ENCODE data around the gene MYO15B.

DNA sequence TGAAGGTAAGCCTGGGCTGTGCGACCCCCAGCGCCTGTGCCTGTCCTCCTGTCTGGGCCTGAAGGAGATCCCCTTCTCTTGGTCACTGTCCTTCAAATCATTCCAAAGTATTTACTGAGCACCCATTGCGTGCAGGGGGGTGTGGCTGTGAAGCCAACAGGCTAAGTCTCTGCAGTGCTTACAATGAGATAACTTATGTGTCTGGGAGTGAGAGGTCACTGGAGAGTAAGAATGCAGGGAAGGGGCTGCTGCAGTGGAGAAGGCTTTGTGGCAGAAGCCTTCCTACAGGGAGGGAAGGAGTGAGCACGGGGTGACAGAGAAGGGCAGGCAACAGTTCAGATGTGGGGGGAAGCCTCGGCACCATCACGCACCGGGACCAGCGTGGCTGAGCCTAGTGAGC, 34.5 kb downstream of the MYO15B start:
- TF ChIP-seq, protein P1, sequence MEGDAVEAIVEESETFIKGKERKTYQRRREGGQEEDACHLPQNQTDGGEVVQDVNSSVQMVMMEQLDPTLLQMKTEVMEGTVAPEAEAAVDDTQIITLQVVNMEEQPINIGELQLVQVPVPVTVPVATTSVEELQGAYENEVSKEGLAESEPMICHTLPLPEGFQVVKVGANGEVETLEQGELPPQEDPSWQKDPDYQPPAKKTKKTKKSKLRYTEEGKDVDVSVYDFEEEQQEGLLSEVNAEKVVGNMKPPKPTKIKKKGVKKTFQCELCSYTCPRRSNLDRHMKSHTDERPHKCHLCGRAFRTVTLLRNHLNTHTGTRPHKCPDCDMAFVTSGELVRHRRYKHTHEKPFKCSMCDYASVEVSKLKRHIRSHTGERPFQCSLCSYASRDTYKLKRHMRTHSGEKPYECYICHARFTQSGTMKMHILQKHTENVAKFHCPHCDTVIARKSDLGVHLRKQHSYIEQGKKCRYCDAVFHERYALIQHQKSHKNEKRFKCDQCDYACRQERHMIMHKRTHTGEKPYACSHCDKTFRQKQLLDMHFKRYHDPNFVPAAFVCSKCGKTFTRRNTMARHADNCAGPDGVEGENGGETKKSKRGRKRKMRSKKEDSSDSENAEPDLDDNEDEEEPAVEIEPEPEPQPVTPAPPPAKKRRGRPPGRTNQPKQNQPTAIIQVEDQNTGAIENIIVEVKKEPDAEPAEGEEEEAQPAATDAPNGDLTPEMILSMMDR (conservative IDR thresholded peaks at IDR 0.05; ENCODE audit: low read depth, low read length) = no peak
- TF ChIP-seq EZH2phosphoT487 (IDR thresholded peaks at IDR 0.05; ENCODE audit: borderline replicate concordance, low read length) = no peak

Data from PC-3 (cell line).